ENCODE data around the gene ING4. TPM values are rescaled to one million over a fixed set of nuclear protein-coding genes. Genes with fewer than 3 reads are reported as not detected.

Gene ING4
- total and polyA plus RNA-seq, 2 of the 13 experiments (the other 11 are each of a cell fraction or from before 2014, with no cell fraction given): 14.4 to 32.4 TPM

DNA sequence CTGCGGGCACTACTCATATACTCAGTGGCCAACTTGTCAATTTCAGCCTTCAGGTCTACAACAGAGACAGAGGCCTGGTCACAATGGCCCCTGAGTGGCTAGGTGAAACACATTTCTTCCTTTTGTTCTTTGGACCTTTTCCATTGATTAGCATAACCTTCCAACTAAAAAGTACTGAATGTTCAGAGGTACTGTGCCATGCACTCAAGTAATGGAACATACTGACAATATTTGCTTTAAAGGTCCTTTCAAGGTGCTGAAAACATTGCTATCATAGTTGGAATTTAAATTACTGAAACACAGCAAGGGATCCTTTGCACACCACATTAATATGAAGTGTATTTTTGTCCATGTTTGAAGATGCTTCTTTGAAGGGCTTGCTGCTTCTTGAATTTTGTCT, 9.6 kb downstream of the ING4 start:
- BruUV-seq (replicated peaks): no TSS peak
- DNase-seq (ENCODE audit: low spot score) (no peak), ATAC-seq (no peak), FAIRE-seq (no peak)
- in situ Hi-C loops (cut with HindIII; ENCODE audit: extremely low pct_ligation_motif_present, low pct_unique_long_range_greater_than_20kb) (no loop called here), intact Hi-C loops (cut with micrococcal nuclease; ENCODE audit: unreplicated experiment) (no loop called here)
- Histone ChIP-seq H3K27me3 (ENCODE audit: control insufficient read depth in 1 of 2, insufficient read depth in 2 of 2, low read length in 2 of 2) (no peaks in the 10 kb centered on the region), H3K4me2 (ENCODE audit: low read depth, low read length) (no peak overlapping the region), H3K9ac (ENCODE audit: insufficient read depth, low read depth, low read length) (no peak overlapping the region), H4K20me1 (ENCODE audit: insufficient read depth, low read length) (no peaks in the 10 kb centered on the region), H3K9me3 (ENCODE audit: low read length) (no peaks in the 10 kb centered on the region), H2AFZ (ENCODE audit: low read length) (no peak overlapping the region), H3K79me2 (ENCODE audit: insufficient read depth, low read length) (no peaks in the 10 kb centered on the region), H3K4me3 (replicated peaks in 1 of 3; ENCODE audit: insufficient read depth in 1 of 3, low read depth in 2 of 3, low read length in 3 of 3) (no peak overlapping the region), H3K4me1 (ENCODE audit: insufficient read depth, low read length) (no peaks in the 10 kb centered on the region), H3K27ac (ENCODE audit: extremely low read length, insufficient read depth, low read length) (no peak overlapping the region), H3K36me3 (replicated peaks in 1 of 2; ENCODE audit: control insufficient read depth in 1 of 2, insufficient read depth in 2 of 2, low read length in 2 of 2) (peaks cover 12 to 24% of the 10 kb centered on the region in 2 experiments)
- TF ChIP-seq, protein P1, sequence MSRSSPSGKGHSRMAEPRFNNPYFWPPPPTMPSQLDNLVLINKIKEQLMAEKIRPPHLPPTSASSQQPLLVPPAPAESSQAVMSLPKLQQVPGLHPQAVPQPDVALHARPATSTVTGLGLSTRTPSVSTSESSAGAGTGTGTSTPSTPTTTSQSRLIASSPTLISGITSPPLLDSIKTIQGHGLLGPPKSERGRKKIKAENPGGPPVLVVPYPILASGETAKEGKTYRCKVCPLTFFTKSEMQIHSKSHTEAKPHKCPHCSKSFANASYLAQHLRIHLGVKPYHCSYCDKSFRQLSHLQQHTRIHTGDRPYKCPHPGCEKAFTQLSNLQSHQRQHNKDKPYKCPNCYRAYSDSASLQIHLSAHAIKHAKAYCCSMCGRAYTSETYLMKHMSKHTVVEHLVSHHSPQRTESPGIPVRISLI (CRISPR knock-in tag; IDR thresholded peaks at IDR 0.05; ENCODE audit: borderline replicate concordance): no peak
- ChIA-PET POLR2A (no interaction called here), CTCF (ENCODE audit: low intra/inter-chr PET ratio, low total read pairs) (no interaction called here)
- WGBS (ENCODE audit: low lambda C conversion rate): 100% methylated on average over 1 of the region's 1 CpG

DNA sequence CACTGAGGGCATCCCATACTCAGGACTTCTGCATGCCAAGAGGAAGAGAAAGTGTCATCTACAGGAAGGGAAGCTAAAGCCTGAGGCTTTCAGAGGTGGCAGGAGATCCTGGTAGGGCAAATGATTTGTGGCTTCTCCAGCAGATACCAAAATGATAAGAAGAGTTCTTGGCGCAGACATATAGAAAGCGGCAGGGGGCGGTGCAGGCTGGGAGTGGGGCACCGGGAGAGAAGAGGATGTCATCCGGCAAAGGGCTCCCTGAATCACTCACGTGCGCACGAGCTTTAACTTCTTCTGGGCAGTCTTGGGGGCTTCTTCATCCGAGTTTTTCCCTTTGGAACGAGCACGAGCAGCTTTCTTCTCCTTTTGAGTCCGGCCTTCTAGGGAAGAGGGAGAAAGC, 10.5 kb downstream of the ING4 start:
- Histone ChIP-seq H4K20me1 (ENCODE audit: insufficient read depth, low read length) (no peaks in the 10 kb centered on the region), H3K4me1 (ENCODE audit: insufficient read depth, low read length) (no peaks in the 10 kb centered on the region), H3K4me2 (ENCODE audit: low read depth, low read length) (no peak overlapping the region), H3K4me3 (replicated peaks in 1 of 3; ENCODE audit: insufficient read depth in 1 of 3, low read depth in 2 of 3, low read length in 3 of 3) (no peak overlapping the region), H3K9ac (ENCODE audit: insufficient read depth, low read depth, low read length) (no peak overlapping the region), H3K36me3 (replicated peaks in 1 of 2; ENCODE audit: control insufficient read depth in 1 of 2, insufficient read depth in 2 of 2, low read length in 2 of 2) (peaks cover 12 to 24% of the 10 kb centered on the region in 2 experiments), H3K79me2 (ENCODE audit: insufficient read depth, low read length) (no peaks in the 10 kb centered on the region), H3K27ac (ENCODE audit: extremely low read length, insufficient read depth, low read length) (no peak overlapping the region), H2AFZ (ENCODE audit: low read length) (no peak overlapping the region), H3K27me3 (ENCODE audit: control insufficient read depth in 1 of 2, insufficient read depth in 2 of 2, low read length in 2 of 2) (no peaks in the 10 kb centered on the region), H3K9me3 (ENCODE audit: low read length) (no peaks in the 10 kb centered on the region)
- ChIA-PET CTCF (ENCODE audit: low intra/inter-chr PET ratio, low total read pairs) (no interaction called here), POLR2A (interaction anchor here (0.7 kb wide), 1 partner anchor 71 kb away, joined by 4 read pairs; the partner anchor contains the start of gene COPS7A)
- in situ Hi-C loops (cut with HindIII; ENCODE audit: extremely low pct_ligation_motif_present, low pct_unique_long_range_greater_than_20kb) (no loop called here), intact Hi-C loops (cut with micrococcal nuclease; ENCODE audit: unreplicated experiment) (no loop called here)
- ATAC-seq: no peak
- BruUV-seq (replicated peaks): no TSS peak
- no peak for FAIRE-seq
- TF ChIP-seq ZNF17 (CRISPR knock-in tag; IDR thresholded peaks at IDR 0.05) (no peak), ZNF737 (CRISPR knock-in tag; IDR thresholded peaks at IDR 0.05; ENCODE audit: borderline replicate concordance) (no peak)
- TF ChIP-seq, protein P2, sequence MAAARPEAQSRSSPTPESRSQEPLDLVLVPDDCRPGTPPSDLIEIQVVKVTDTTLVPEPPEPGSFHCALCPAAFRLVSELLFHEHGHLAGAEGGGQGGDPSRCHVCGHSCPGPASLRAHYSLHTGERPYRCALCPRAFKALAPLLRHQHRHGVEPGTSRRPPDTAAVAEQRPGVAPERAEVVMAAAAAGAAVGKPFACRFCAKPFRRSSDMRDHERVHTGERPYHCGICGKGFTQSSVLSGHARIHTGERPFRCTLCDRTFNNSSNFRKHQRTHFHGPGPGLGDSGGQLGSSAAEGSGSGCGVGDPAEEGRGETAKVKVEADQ (CRISPR knock-in tag; IDR thresholded peaks at IDR 0.05; ENCODE audit: borderline replicate concordance): no peak
- TF ChIP-seq, protein P3, sequence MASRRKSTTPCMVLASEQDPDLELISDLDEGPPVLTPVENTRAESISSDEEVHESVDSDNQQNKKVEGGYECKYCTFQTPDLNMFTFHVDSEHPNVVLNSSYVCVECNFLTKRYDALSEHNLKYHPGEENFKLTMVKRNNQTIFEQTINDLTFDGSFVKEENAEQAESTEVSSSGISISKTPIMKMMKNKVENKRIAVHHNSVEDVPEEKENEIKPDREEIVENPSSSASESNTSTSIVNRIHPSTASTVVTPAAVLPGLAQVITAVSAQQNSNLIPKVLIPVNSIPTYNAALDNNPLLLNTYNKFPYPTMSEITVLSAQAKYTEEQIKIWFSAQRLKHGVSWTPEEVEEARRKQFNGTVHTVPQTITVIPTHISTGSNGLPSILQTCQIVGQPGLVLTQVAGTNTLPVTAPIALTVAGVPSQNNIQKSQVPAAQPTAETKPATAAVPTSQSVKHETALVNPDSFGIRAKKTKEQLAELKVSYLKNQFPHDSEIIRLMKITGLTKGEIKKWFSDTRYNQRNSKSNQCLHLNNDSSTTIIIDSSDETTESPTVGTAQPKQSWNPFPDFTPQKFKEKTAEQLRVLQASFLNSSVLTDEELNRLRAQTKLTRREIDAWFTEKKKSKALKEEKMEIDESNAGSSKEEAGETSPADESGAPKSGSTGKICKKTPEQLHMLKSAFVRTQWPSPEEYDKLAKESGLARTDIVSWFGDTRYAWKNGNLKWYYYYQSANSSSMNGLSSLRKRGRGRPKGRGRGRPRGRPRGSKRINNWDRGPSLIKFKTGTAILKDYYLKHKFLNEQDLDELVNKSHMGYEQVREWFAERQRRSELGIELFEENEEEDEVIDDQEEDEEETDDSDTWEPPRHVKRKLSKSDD (CRISPR knock-in tag; IDR thresholded peaks at IDR 0.05; ENCODE audit: low read depth): no peak
- DNase-seq (ENCODE audit: low spot score): no peak
- WGBS (ENCODE audit: low lambda C conversion rate): 96% methylated on average over 8 of the region's 12 CpGs
